Fibroblast of the aortic adventitia (primary cell): ENCODE measurements around the gene PSME3IP1. TPM values are rescaled to one million over a fixed set of nuclear protein-coding genes. Genes with fewer than 3 reads are reported as not detected.

ENCODE experiments used
- DNase-seq: peaks from one replicate; pipeline ENCODE4 v3.0.0-alpha.2; 2010; ENCODE audit warnings: low read depth
- H3K4me3 ChIP-seq: 2 replicates; pipeline ENCODE4 v1.5.1; 2011; ENCODE audit warnings: low read depth, mild to moderate bottlenecking, control low read depth, low read length, moderate library complexity
- CTCF ChIP-seq: IDR thresholded peaks from 2 replicates; pipeline ENCODE4 v1.5.1; 2011; ENCODE audit warnings: mild to moderate bottlenecking, low read length, control low read depth, inconsistent platforms; ENCODE audit not compliant: insufficient read depth
- total RNA-seq: library from RNA; depleted of rRNA; stranded (reverse); fragments of >200 nt; gene quantifications from 2 replicates; pipeline ENCODE4 v1.2.3, GENCODE V29; 2012; ENCODE audit warnings: low replicate concordance

Gene PSME3IP1
- total RNA-seq, 1 donor: 71.5 TPM

GRCh38 chr16:57150682-57151330 lies 35.0 kb downstream of the PSME3IP1 start:
- no peak for TF ChIP-seq CTCF
- no peak overlapping the region for H3K4me3 ChIP-seq
- no peak for DNase-seq

GRCh38 chr16:57149391-57149790 lies 36.4 kb downstream of the PSME3IP1 start:
- no peak for TF ChIP-seq CTCF
- no peak for DNase-seq
- no peak overlapping the region for H3K4me3 ChIP-seq

GRCh38 chr16:57148481-57148880 lies 37.4 kb downstream of the PSME3IP1 start:
- DNase-seq: no peak
- no peak overlapping the region for H3K4me3 ChIP-seq
- TF ChIP-seq CTCF: no peak

- no peak for TF ChIP-seq CTCF
- no peak overlapping the region for H3K4me3 ChIP-seq
- peak; percentile 39 for DNase-seq
These were observed 38.2 kb downstream of the PSME3IP1 start for GRCh38 chr16:57147381-57148221.

- no peak for TF ChIP-seq CTCF
- no peak for DNase-seq
- H3K4me3 ChIP-seq: no peak overlapping the region
These were observed 39.1 kb downstream of the PSME3IP1 start for GRCh38 chr16:57146735-57147134.

GRCh38 chr16:57146040-57146647 lies 39.7 kb downstream of the PSME3IP1 start:
- TF ChIP-seq CTCF: no peak
- no peak overlapping the region for H3K4me3 ChIP-seq
- no peak for DNase-seq
